K562 (cell line): ENCODE results near the gene SLCO2A1. TPM values are rescaled to one million over a fixed set of nuclear protein-coding genes. Genes with fewer than 3 reads are reported as not detected.

Experiments
- CHD7 ChIP-seq: fragments of 200-600 bp; sonication (generic); IDR thresholded peaks from one replicate; pipeline ENCODE4 v1.6.1; 2012; ENCODE audit warnings: mild to moderate bottlenecking, low read depth, low read length, inconsistent platforms
- polyA plus RNA-seq, 8 experiments: library from polyadenylated mRNA; depleted of rRNA in 4 of 8; stranded (reverse) in 5 of 8; unstranded in 3 of 8; fragments of >200 nt; fragmentation: Nextera tagmentation in 2 of 8; fragmentation: Illumina TruSeq in 1 of 8; extraction: Ambion mirVana in 2 of 8; extraction: Trizol in 1 of 8; gene quantifications; 2 replicates each; pipeline versions ENCODE4 v1.2.1 to v1.2.3, GENCODE V29; 2011 to 2014; ENCODE audit warnings: inconsistent platforms in 1 of 8, missing spikeins in 1 of 8
- total RNA-seq, 7 experiments: library from RNA; depleted of rRNA in 6 of 7; stranded (reverse); fragments of >200 nt in 6 of 7; fragmentation: Illumina TruSeq in 2 of 7; extraction: Trizol in 2 of 7; gene quantifications; 2 replicates each; pipeline versions ENCODE4 v1.2.1 to v1.2.3, GENCODE V29; 2011 to 2021; ENCODE audit warnings: low replicate concordance in 1 of 7

The SLCO2A1 gene
- total and polyA plus RNA-seq, 9 of the 15 experiments (the other 6 are each of a cell fraction or from before 2014, with no cell fraction given), result 0.16 to 1.0 TPM; not detected in 7

- no peak for TF ChIP-seq CHD7
These were observed 28.5 kb downstream of the SLCO2A1 start (continued) for GRCh38 chr3:134001251-134001650.
